ENCODE results near the gene SLC7A14.

- TF ChIP-seq CTCF (conservative IDR thresholded peaks at IDR 0.05; ENCODE audit: low read depth, low read length) (no peak), EZH2phosphoT487 (IDR thresholded peaks at IDR 0.05; ENCODE audit: borderline replicate concordance, low read length) (no peak)
Measured at GRCh38 chr3:170448584-170448983, 137.3 kb downstream of the SLC7A14 start.

All from PC-3 (cell line).